Measurements from ENCODE around the gene USP37.

USP37 gene

GRCh38 chr2:218479595-218479994 lies 88.6 kb downstream of the USP37 start:
- H3K36me3 ChIP-seq (replicated peaks): peaks cover 27% of the 10 kb centered on the region
- in situ Hi-C loops (cut with MboI; ENCODE audit: low sequenced_read_pairs): no loop called here
- DNase-seq (ENCODE audit: low spot score in 2 of 2): no peak
- no peak overlapping the region for H3K4me3 ChIP-seq
- 0 out of 2 replicates have a peak, but pooled peaks cover 2% of the 10 kb centered on the region for H3K4me1 ChIP-seq
- no peaks in the 10 kb centered on the region for H3K9me3 ChIP-seq
- no peaks in the 10 kb centered on the region for H3K27me3 ChIP-seq (ENCODE audit: low read depth)

GRCh38 chr2:218478544-218478943 lies 89.6 kb downstream of the USP37 start:
- peaks cover 37% of the 10 kb centered on the region for H3K36me3 ChIP-seq (replicated peaks)
- in situ Hi-C loops (cut with MboI; ENCODE audit: low sequenced_read_pairs): no loop called here
- no peaks in the 10 kb centered on the region for H3K9me3 ChIP-seq
- 0 out of 2 replicates have a peak, but pooled peaks cover 2% of the 10 kb centered on the region for H3K4me1 ChIP-seq
- H3K4me3 ChIP-seq: no peak overlapping the region
- DNase-seq (ENCODE audit: low spot score in 2 of 2): no peak
- no peaks in the 10 kb centered on the region for H3K27me3 ChIP-seq (ENCODE audit: low read depth)

DNA sequence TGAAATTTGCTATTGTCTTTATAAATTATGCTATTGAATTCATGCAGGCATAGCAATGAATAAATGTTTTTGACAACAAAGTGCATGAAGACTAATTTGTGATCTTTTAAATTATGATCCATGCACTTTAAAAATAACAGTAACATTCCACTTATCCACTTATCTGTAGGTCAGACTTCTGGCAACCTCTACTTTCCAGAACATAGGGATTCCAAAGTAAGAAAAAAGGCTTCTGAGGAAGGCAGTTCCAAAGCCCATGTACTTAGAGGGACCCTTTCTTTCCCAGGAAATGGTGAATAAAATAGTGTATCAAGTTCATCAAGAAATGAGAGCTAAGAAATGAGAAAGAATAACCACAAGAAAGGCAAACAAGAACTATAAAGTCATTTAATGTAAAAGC lies 90.9 kb downstream of the USP37 start:
- Histone ChIP-seq H3K27me3 (ENCODE audit: low read depth) (no peaks in the 10 kb centered on the region), H3K36me3 (replicated peaks) (peaks cover 43% of the 10 kb centered on the region), H3K9me3 (no peaks in the 10 kb centered on the region), H3K4me3 (no peak overlapping the region), H3K4me1 (0 out of 2 replicates have a peak, but pooled peaks cover 2% of the 10 kb centered on the region)
- in situ Hi-C loops (cut with MboI; ENCODE audit: low sequenced_read_pairs): no loop called here
- no peak for DNase-seq (ENCODE audit: low spot score in 2 of 2)

DNA sequence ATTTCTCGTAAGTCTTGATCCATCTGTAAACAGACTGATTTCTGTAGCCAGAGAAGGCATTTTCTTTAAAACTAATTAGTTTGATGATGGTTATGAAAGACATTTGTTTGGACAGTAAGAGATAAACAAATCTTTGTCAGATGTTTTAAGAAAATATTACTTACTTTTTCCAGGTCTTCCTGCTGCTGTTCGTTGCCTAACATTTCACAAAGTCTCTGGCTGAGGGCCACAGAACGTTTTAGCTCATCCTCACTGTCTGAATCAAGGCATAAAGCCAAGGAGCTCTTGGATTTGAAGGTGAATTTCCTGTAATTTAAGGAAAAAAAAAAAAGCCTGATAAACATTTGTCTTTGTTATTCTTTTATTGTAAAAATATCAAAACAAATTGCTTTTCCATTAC lies 91.5 kb downstream of the USP37 start:
- Histone ChIP-seq H3K9me3 (no peaks in the 10 kb centered on the region), H3K27me3 (ENCODE audit: low read depth) (no peaks in the 10 kb centered on the region), H3K4me1 (0 out of 2 replicates have a peak, but pooled peaks cover 2% of the 10 kb centered on the region), H3K36me3 (replicated peaks) (peaks cover 38% of the 10 kb centered on the region), H3K4me3 (no peak overlapping the region)
- in situ Hi-C loops (cut with MboI; ENCODE audit: low sequenced_read_pairs): no loop called here
- DNase-seq (ENCODE audit: low spot score in 2 of 2): no peak

GRCh38 chr2:218474527-218474926 lies 93.6 kb downstream of the USP37 start:
- peaks cover 28% of the 10 kb centered on the region for H3K36me3 ChIP-seq (replicated peaks)
- DNase-seq (ENCODE audit: low spot score in 2 of 2): no peak
- in situ Hi-C loops (cut with MboI; ENCODE audit: low sequenced_read_pairs): no loop called here
- H3K4me3 ChIP-seq: no peak overlapping the region
- 0 out of 2 replicates have a peak, but pooled peaks cover 2% of the 10 kb centered on the region for H3K4me1 ChIP-seq
- no peaks in the 10 kb centered on the region for H3K27me3 ChIP-seq (ENCODE audit: low read depth)
- H3K9me3 ChIP-seq: no peaks in the 10 kb centered on the region

GRCh38 chr2:218472988-218473387 lies 95.2 kb downstream of the USP37 start:
- Histone ChIP-seq H3K4me3 (no peak overlapping the region), H3K9me3 (no peaks in the 10 kb centered on the region), H3K36me3 (replicated peaks) (peaks cover 18% of the 10 kb centered on the region), H3K4me1 (no peaks in the 10 kb centered on the region), H3K27me3 (ENCODE audit: low read depth) (no peaks in the 10 kb centered on the region)
- no peak for DNase-seq (ENCODE audit: low spot score in 2 of 2)
- in situ Hi-C loops (cut with MboI; ENCODE audit: low sequenced_read_pairs): no loop called here

- no peak for DNase-seq (ENCODE audit: low spot score in 2 of 2)
- no peaks in the 10 kb centered on the region for H3K9me3 ChIP-seq
- H3K4me3 ChIP-seq: no peak overlapping the region
- no peaks in the 10 kb centered on the region for H3K27me3 ChIP-seq (ENCODE audit: low read depth)
- peaks cover 18% of the 10 kb centered on the region for H3K36me3 ChIP-seq (replicated peaks)
- H3K4me1 ChIP-seq: no peaks in the 10 kb centered on the region
- in situ Hi-C loops (cut with MboI; ENCODE audit: low sequenced_read_pairs): no loop called here
Measured at GRCh38 chr2:218471982-218472381, 96.2 kb downstream of the USP37 start.

- Histone ChIP-seq H3K27me3 (ENCODE audit: low read depth) (no peaks in the 10 kb centered on the region), H3K4me1 (no peaks in the 10 kb centered on the region), H3K9me3 (no peaks in the 10 kb centered on the region), H3K36me3 (replicated peaks) (peaks cover 18% of the 10 kb centered on the region), H3K4me3 (no peak overlapping the region)
- DNase-seq (ENCODE audit: low spot score in 2 of 2): no peak
- in situ Hi-C loops (cut with MboI; ENCODE audit: low sequenced_read_pairs): no loop called here
Measured at GRCh38 chr2:218471036-218471435, 97.1 kb downstream of the USP37 start.

- Histone ChIP-seq H3K4me3 (no peak overlapping the region), H3K4me1 (no peaks in the 10 kb centered on the region), H3K9me3 (no peaks in the 10 kb centered on the region), H3K36me3 (replicated peaks) (peaks cover 23% of the 10 kb centered on the region), H3K27me3 (ENCODE audit: low read depth) (no peaks in the 10 kb centered on the region)
- in situ Hi-C loops (cut with MboI; ENCODE audit: low sequenced_read_pairs): no loop called here
- no peak for DNase-seq (ENCODE audit: low spot score in 2 of 2)
Measured at GRCh38 chr2:218470448-218470847, 97.7 kb downstream of the USP37 start.

DNA sequence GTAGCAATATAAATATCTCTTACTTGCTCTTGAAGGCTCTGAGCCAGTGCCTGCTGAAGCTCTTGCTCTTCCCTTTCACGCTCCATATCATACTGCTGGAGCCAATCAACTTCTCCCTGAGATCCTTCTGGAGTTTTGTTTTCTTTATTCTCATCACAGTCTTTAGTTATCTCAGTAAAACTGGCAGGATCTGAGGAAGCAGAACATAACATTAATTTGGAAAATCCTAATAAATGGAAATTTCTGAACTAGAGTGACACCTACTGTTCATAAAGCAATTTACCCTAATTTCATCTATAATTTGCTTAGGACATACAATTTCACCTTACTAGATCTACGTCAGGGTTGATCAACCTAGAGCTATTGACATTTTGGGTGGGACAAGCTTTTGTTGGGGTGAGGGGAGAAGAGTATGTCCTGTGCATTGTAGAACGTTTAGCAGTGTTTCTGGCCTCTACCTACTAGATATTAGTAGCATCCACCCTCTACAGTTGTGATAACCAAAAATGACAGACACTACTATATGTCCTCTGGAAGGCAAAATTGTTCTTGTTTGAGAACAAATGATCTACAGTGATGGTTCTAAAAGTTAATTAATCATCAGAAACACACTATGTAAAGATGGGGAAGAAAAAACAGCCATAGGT lies 102.0 kb downstream of the USP37 start:
- in situ Hi-C loops (cut with MboI; ENCODE audit: low sequenced_read_pairs): no loop called here
- no peaks in the 10 kb centered on the region for H3K4me1 ChIP-seq
- no peak for DNase-seq (ENCODE audit: low spot score in 2 of 2)
- H3K9me3 ChIP-seq: no peaks in the 10 kb centered on the region
- H3K36me3 ChIP-seq (replicated peaks): peaks cover 24% of the 10 kb centered on the region
- no peak overlapping the region for H3K4me3 ChIP-seq
- no peaks in the 10 kb centered on the region for H3K27me3 ChIP-seq (ENCODE audit: low read depth)

DNA sequence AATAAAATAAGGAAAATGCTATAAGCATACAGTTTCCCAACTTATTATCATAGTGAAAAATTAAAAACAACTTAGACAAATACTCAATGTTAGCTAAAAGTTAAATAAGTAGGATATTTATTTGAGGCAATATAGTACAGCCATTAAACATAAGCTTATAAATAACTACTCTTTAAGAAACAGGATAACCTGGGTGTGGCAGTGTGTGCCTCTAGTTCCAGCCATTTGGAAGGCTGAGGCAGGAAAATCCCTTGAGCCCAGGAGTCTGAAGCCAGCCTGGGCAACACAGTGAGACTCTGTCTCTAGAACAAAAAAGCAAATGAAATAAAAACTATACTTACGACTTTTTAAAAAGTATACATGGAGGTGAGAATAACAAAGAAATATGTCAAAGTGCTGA lies 109.6 kb downstream of the USP37 start:
- no peak for DNase-seq (ENCODE audit: low spot score in 2 of 2)
- H3K36me3 ChIP-seq (replicated peaks): peaks cover 43% of the 10 kb centered on the region
- no peaks in the 10 kb centered on the region for H3K9me3 ChIP-seq
- H3K4me3 ChIP-seq: no peak overlapping the region
- H3K27me3 ChIP-seq (ENCODE audit: low read depth): no peaks in the 10 kb centered on the region
- in situ Hi-C loops (cut with MboI; ENCODE audit: low sequenced_read_pairs): no loop called here
- no peaks in the 10 kb centered on the region for H3K4me1 ChIP-seq

GRCh38 chr2:218456849-218457248 lies 111.3 kb downstream of the USP37 start:
- Histone ChIP-seq H3K27me3 (ENCODE audit: low read depth) (no peaks in the 10 kb centered on the region), H3K9me3 (no peaks in the 10 kb centered on the region), H3K4me1 (no peaks in the 10 kb centered on the region), H3K36me3 (replicated peaks) (peaks cover 32% of the 10 kb centered on the region), H3K4me3 (no peak overlapping the region)
- in situ Hi-C loops (cut with MboI; ENCODE audit: low sequenced_read_pairs): no loop called here
- no peak for DNase-seq (ENCODE audit: low spot score in 2 of 2)

- Histone ChIP-seq H3K4me1 (no peaks in the 10 kb centered on the region), H3K4me3 (no peak overlapping the region), H3K9me3 (no peaks in the 10 kb centered on the region), H3K36me3 (replicated peaks) (peaks cover 24% of the 10 kb centered on the region), H3K27me3 (ENCODE audit: low read depth) (no peaks in the 10 kb centered on the region)
- DNase-seq (ENCODE audit: low spot score in 2 of 2): no peak
- in situ Hi-C loops (cut with MboI; ENCODE audit: low sequenced_read_pairs): no loop called here
Measured at GRCh38 chr2:218452079-218452478, 116.1 kb downstream of the USP37 start.

DNA sequence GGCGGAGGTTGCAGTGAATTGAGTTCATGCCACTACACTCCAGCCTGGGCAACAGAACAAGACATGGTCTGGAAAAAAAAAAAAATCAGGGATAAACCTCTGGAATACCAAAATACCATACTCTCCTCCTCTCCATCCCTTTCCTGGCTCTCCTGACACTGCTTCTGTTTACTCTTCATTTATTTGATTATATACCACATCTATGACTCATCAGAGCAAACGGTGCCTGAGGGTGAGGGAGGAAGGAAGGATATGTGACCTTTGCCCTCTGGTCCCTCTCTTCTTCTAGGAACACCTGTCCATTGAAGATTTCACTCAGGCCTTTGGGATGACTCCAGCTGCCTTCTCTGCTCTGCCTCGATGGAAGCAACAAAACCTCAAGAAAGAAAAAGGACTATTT lies 119.2 kb downstream of the USP37 start:
- Histone ChIP-seq H3K36me3 (replicated peaks) (peaks cover 5% of the 10 kb centered on the region; the same call in 1 of the 2 replicates), H3K9me3 (no peaks in the 10 kb centered on the region), H3K4me3 (no peak overlapping the region), H3K27me3 (ENCODE audit: low read depth) (no peaks in the 10 kb centered on the region), H3K4me1 (peaks cover 3% of the 10 kb centered on the region; the same call in 1 of the 2 replicates)
- in situ Hi-C loops (cut with MboI; ENCODE audit: low sequenced_read_pairs): no loop called here
- DNase-seq (ENCODE audit: low spot score in 2 of 2): no peak

DNA sequence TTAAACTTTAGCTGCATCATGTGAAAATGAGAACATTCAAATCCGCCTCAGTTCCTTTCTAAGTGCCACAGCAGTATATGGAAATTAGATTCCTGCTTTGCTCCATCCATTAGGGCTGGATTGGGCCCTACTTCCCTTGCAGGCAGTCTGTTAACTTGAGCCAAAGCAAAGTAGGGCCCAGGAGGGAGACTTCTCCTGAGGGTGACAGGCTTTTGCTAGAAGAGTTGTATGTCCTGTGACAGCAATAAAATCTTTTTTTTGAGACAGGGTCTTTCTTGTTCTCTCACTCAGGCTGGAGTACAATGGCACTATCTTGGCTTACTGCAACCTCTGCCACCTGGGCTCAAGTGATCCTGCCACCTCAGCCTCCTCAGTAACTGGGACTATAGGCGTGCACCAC lies 121.1 kb downstream of the USP37 start:
- Histone ChIP-seq H3K4me1 (peaks cover 3% of the 10 kb centered on the region; the same call in 1 of the 2 replicates), H3K4me3 (no peak overlapping the region), H3K27me3 (ENCODE audit: low read depth) (no peaks in the 10 kb centered on the region), H3K9me3 (no peaks in the 10 kb centered on the region), H3K36me3 (replicated peaks) (peaks cover 5% of the 10 kb centered on the region; the same call in 1 of the 2 replicates)
- no peak for DNase-seq (ENCODE audit: low spot score in 2 of 2)
- in situ Hi-C loops (cut with MboI; ENCODE audit: low sequenced_read_pairs): no loop called here

Data from HAP-1 (cell line).